K562 (cell line): ENCODE data around the gene ASCL3. TPM values are rescaled to one million over a fixed set of nuclear protein-coding genes. Genes with fewer than 3 reads are reported as not detected.
A peak's percentile ranks its signal among the peaks of the same experiment; 100 is the strongest.

Experiments used
- CBFB ChIP-seq: sonication (generic); formaldehyde crosslinking; IDR thresholded peaks from 2 replicates; pipeline ENCODE4 v1.4.0; 2020; ENCODE audit warnings: mild to moderate bottlenecking, missing genetic modification reagents
- ERF ChIP-seq: fragments of 450-650 bp; formaldehyde crosslinking; IDR thresholded peaks from 2 replicates; pipeline ENCODE4 v1.4.0; 2020; ENCODE audit warnings: mild to moderate bottlenecking, mixed read lengths
- ZNF384 ChIP-seq: IDR thresholded peaks from 2 replicates; pipeline ENCODE4 v1.6.1; 2012; ENCODE audit warnings: low read depth, low read length, improper control_type of control experiment
- polyA plus RNA-seq, 8 experiments: library from polyadenylated mRNA; depleted of rRNA in 4 of 8; stranded (reverse) in 5 of 8; unstranded in 3 of 8; fragments of >200 nt; fragmentation: Nextera tagmentation in 2 of 8; fragmentation: Illumina TruSeq in 1 of 8; extraction: Ambion mirVana in 2 of 8; extraction: Trizol in 1 of 8; gene quantifications; 2 replicates each; pipeline versions ENCODE4 v1.2.1 to v1.2.3, GENCODE V29; 2011 to 2014; ENCODE audit warnings: inconsistent platforms in 1 of 8, missing spikeins in 1 of 8
- total RNA-seq, 7 experiments: library from RNA; depleted of rRNA in 6 of 7; stranded (reverse); fragments of >200 nt in 6 of 7; fragmentation: Illumina TruSeq in 2 of 7; extraction: Trizol in 2 of 7; gene quantifications; 2 replicates each; pipeline versions ENCODE4 v1.2.1 to v1.2.3, GENCODE V29; 2011 to 2021; ENCODE audit warnings: low replicate concordance in 1 of 7
- TF ChIP-seq, protein P1 (sequence below): fragments of 450-650 bp; IDR thresholded peaks from 2 replicates; pipeline ENCODE4 v1.6.1; 2014; ENCODE audit warnings: low read depth, mild to moderate bottlenecking, moderate library complexity, borderline replicate concordance
- TF ChIP-seq, protein P2 (sequence below): sonication (generic); formaldehyde crosslinking; IDR thresholded peaks from 2 replicates; pipeline ENCODE4 v1.8.1; 2023; ENCODE audit warnings: missing genetic modification reagents, mild to moderate bottlenecking, borderline replicate concordance
- TF ChIP-seq, protein P3 (sequence below): fragments of 200-400 bp; formaldehyde crosslinking; IDR thresholded peaks from 2 replicates; pipeline ENCODE4 v1.6.1; 2017; ENCODE audit warnings: mild to moderate bottlenecking, low read depth, low read length, moderate library complexity

Gene ASCL3
- total and polyA plus RNA-seq, 9 of the 15 experiments (the other 6 are each of a cell fraction or from before 2014, with no cell fraction given): not detected

DNA sequence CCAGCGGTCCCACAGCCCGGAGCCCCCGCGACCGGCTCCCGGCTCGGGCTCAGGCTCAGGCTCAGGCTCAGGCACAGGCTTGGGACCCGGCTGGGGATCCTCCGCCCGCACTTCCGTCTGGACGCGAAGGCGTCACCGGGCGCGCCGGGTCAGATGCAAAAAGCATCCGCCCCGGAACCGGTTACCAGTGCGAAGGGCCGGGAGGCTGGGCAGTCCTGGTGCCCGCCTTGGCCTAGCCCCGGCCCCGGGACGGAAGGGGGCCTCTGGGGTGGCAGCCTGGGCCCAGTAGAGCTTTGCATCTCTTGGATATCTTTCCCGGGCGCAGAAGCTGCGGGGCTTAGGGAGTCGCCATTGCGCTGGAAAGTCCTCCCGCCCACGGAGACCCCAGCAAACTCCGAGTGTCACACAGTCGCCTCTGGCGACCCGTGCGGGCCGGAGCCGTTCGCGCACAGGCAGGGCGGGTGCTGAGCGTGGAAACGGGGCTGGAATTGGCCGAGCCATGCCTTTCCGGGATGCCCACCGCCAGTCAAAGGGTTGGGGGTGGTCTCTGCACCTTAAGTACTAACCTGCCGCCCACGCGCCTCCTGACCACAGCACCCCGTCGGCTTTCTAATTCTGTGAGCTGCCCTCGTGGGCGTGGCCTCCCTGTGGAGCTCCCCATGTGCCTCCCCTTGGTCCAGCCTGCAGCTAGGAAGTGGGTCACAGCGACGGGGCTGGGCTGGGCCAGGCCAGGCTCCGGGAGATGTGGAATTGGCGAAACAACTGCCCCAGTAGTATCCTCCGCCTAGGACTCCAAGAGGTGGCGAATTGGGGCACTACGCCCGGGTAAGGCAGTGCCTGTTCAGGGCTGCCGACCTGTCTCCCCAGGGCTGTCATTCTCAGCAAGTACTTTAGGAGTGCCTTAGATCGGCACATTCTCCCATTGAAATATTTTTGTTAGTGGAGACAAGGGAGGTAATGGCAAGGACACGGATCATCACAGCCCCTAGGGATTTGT, 21.8 kb upstream of the ASCL3 start, which contains the start of gene TMEM9B (continued):
- TF ChIP-seq ERF (CRISPR knock-in tag): peak; percentile 35; the same call in 1 of the 2 replicates
- TF ChIP-seq, protein P1, sequence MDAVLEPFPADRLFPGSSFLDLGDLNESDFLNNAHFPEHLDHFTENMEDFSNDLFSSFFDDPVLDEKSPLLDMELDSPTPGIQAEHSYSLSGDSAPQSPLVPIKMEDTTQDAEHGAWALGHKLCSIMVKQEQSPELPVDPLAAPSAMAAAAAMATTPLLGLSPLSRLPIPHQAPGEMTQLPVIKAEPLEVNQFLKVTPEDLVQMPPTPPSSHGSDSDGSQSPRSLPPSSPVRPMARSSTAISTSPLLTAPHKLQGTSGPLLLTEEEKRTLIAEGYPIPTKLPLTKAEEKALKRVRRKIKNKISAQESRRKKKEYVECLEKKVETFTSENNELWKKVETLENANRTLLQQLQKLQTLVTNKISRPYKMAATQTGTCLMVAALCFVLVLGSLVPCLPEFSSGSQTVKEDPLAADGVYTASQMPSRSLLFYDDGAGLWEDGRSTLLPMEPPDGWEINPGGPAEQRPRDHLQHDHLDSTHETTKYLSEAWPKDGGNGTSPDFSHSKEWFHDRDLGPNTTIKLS: no peak; the same call in 1 of the 2 replicates
- TF ChIP-seq CBFB: peak; percentile 73; the same call in 1 of the 2 replicates
- TF ChIP-seq, protein P2, sequence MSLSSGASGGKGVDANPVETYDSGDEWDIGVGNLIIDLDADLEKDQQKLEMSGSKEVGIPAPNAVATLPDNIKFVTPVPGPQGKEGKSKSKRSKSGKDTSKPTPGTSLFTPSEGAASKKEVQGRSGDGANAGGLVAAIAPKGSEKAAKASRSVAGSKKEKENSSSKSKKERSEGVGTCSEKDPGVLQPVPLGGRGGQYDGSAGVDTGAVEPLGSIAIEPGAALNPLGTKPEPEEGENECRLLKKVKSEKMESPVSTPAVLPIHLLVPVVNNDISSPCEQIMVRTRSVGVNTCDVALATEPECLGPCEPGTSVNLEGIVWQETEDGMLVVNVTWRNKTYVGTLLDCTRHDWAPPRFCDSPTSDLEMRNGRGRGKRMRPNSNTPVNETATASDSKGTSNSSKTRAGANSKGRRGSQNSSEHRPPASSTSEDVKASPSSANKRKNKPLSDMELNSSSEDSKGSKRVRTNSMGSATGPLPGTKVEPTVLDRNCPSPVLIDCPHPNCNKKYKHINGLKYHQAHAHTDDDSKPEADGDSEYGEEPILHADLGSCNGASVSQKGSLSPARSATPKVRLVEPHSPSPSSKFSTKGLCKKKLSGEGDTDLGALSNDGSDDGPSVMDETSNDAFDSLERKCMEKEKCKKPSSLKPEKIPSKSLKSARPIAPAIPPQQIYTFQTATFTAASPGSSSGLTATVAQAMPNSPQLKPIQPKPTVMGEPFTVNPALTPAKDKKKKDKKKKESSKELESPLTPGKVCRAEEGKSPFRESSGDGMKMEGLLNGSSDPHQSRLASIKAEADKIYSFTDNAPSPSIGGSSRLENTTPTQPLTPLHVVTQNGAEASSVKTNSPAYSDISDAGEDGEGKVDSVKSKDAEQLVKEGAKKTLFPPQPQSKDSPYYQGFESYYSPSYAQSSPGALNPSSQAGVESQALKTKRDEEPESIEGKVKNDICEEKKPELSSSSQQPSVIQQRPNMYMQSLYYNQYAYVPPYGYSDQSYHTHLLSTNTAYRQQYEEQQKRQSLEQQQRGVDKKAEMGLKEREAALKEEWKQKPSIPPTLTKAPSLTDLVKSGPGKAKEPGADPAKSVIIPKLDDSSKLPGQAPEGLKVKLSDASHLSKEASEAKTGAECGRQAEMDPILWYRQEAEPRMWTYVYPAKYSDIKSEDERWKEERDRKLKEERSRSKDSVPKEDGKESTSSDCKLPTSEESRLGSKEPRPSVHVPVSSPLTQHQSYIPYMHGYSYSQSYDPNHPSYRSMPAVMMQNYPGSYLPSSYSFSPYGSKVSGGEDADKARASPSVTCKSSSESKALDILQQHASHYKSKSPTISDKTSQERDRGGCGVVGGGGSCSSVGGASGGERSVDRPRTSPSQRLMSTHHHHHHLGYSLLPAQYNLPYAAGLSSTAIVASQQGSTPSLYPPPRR (CRISPR knock-in tag): no peak
- TF ChIP-seq, protein P3, sequence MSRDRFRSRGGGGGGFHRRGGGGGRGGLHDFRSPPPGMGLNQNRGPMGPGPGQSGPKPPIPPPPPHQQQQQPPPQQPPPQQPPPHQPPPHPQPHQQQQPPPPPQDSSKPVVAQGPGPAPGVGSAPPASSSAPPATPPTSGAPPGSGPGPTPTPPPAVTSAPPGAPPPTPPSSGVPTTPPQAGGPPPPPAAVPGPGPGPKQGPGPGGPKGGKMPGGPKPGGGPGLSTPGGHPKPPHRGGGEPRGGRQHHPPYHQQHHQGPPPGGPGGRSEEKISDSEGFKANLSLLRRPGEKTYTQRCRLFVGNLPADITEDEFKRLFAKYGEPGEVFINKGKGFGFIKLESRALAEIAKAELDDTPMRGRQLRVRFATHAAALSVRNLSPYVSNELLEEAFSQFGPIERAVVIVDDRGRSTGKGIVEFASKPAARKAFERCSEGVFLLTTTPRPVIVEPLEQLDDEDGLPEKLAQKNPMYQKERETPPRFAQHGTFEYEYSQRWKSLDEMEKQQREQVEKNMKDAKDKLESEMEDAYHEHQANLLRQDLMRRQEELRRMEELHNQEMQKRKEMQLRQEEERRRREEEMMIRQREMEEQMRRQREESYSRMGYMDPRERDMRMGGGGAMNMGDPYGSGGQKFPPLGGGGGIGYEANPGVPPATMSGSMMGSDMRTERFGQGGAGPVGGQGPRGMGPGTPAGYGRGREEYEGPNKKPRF: no peak
- 0 out of 2 replicates have a peak, but pooled peaks have one; percentile 13 for TF ChIP-seq ZNF384
